ENCODE data around the gene ADAD1. TPM values are rescaled to one million over a fixed set of nuclear protein-coding genes. Genes with fewer than 3 reads are reported as not detected.

Gene ADAD1
- total and polyA plus RNA-seq, 2 of the 4 experiments (the other 2 are of a cell fraction): not detected

- Histone ChIP-seq H4K20me1 (ENCODE audit: insufficient read depth, low read length) (no peaks in the 10 kb centered on the region), H2AK5ac (ENCODE audit: low read depth, low read length) (no peak overlapping the region), H3K27me3 (ENCODE audit: control insufficient read depth, insufficient read depth, low read length) (no peaks in the 10 kb centered on the region; the same call in 1 of the 2 replicates), H3K27ac (ENCODE audit: insufficient read depth, low read length) (no peak overlapping the region), H2BK20ac (ENCODE audit: low read depth, low read length) (no peak overlapping the region), H3K9ac (ENCODE audit: low read depth, low read length) (no peak overlapping the region), H3K23ac (ENCODE audit: low read depth, low read length) (no peak overlapping the region), H2BK15ac (ENCODE audit: low read depth, low read length) (no peak overlapping the region), H3K9me3 (ENCODE audit: control insufficient read depth, insufficient read depth, low read length) (no peaks in the 10 kb centered on the region), H3K9me1 (ENCODE audit: insufficient read depth, low read length) (no peaks in the 10 kb centered on the region), H3K36me3 (ENCODE audit: control insufficient read depth, insufficient read depth, low read length) (no peaks in the 10 kb centered on the region), H3K79me1 (ENCODE audit: low read depth in 1 of 2, low read length in 2 of 2) (no peaks in the 10 kb centered on the region), H4K5ac (ENCODE audit: low read depth, low read length) (no peak overlapping the region), H3K4me1 (ENCODE audit: control insufficient read depth, insufficient read depth, low read length) (no peaks in the 10 kb centered on the region), H4K8ac (ENCODE audit: low read depth in 2 of 2, low read length in 2 of 2) (no peak overlapping the region), H3K56ac (ENCODE audit: extremely low read depth, insufficient read depth, low read length) (no peak overlapping the region), H3K14ac (replicated peaks; ENCODE audit: low read depth, low read length) (no peak overlapping the region), H3K4ac (ENCODE audit: low read depth, low read length) (no peak overlapping the region), H2AK9ac (replicated peaks; ENCODE audit: low read depth, low read length, poor library complexity) (no peak overlapping the region), H3K4me3 (ENCODE audit: insufficient read depth, low read depth, low read length) (no peak overlapping the region), H3K18ac (ENCODE audit: low read depth, low read length) (no peak overlapping the region), H4K91ac (ENCODE audit: insufficient read depth, low read depth, low read length) (no peak overlapping the region), H3K4me2 (ENCODE audit: low read depth, low read length) (no peak overlapping the region), H2BK5ac (ENCODE audit: low read depth, low read length, poor library complexity, severe bottlenecking) (no peak overlapping the region), H2BK120ac (ENCODE audit: low read depth, low read length) (no peak overlapping the region), H2AFZ (replicated peaks; ENCODE audit: low read length, poor library complexity) (no peak overlapping the region)
- ChIA-PET CTCF (no interaction called here), POLR2A (ENCODE audit: unreplicated experiment) (no interaction called here)
- dilution Hi-C loops (cut with HindIII; ENCODE audit: low sequenced_read_pairs, unreplicated experiment) (no loop called here), intact Hi-C loops (cut with micrococcal nuclease) (no loop called here), in situ Hi-C loops (cut with MboI; ENCODE audit: low sequenced_read_pairs) (no loop called here)
- no CpG with 5 or more reads among the region's 1 CpG for WGBS, 2 experiments (ENCODE audit: extremely low coverage in 2 of 2, insufficient read length in 1 of 2)
- TF ChIP-seq NFE2L2 (IDR thresholded peaks at IDR 0.05; ENCODE audit: low read depth, low read length): no peak
- TF ChIP-seq MAZ (IDR thresholded peaks at IDR 0.05; ENCODE audit: borderline replicate concordance, low read depth, low read length): no peak
- no peak for TF ChIP-seq FOS (IDR thresholded peaks at IDR 0.05; ENCODE audit: low read depth, low read length)
- no peak for TF ChIP-seq CTCF (conservative IDR thresholded peaks at IDR 0.05; ENCODE audit: low read depth, low read length)
- TF ChIP-seq USF2 (IDR thresholded peaks at IDR 0.05; ENCODE audit: low read depth, low read length): no peak
- no peak for TF ChIP-seq RAD21 (IDR thresholded peaks at IDR 0.05; ENCODE audit: low read length)
- TF ChIP-seq SMC3 (IDR thresholded peaks at IDR 0.05; ENCODE audit: low read depth, low read length): no peak
- no peak for TF ChIP-seq ELK1 (IDR thresholded peaks at IDR 0.05; ENCODE audit: borderline replicate concordance, low read depth, low read length)
- no peak for TF ChIP-seq RCOR1 (IDR thresholded peaks at IDR 0.05; ENCODE audit: insufficient replicate concordance, low read length)
- TF ChIP-seq MAFK (IDR thresholded peaks at IDR 0.05; ENCODE audit: low read depth, low read length): no peak
- no peak for TF ChIP-seq CEBPB (IDR thresholded peaks at IDR 0.05; ENCODE audit: low read depth, low read length)
- no peak for TF ChIP-seq POLR2A (IDR thresholded peaks at IDR 0.05; ENCODE audit: low read depth, low read length)
- ATAC-seq (ENCODE audit: low read depth) (no peak), DNase-seq (no peak)
- BruUV-seq (replicated peaks): no TSS peak
Measured at GRCh38 chr4:122476126-122476525, 97.3 kb downstream of the ADAD1 start.
